Myometrial cell (primary cell): Measurements from ENCODE around the gene CCDC106. TPM values are rescaled to one million over a fixed set of nuclear protein-coding genes. Genes with fewer than 3 reads are reported as not detected.

ENCODE experiments used
- total RNA-seq: library from RNA; depleted of rRNA; stranded (reverse); fragments of >200 nt; gene quantifications from 2 replicates; pipeline ENCODE4 v1.2.3, GENCODE V29; 2015

CCDC106 gene
- total RNA-seq: 8.3 and 11.5 TPM in 2 replicates

GRCh38 chr19:55647732-55648584 lies at the start of gene CCDC106:
Gene CCDC106, plus strand, starts transcription at chr19:55648212. Its CDS starts 835 bp downstream, at chr19:55649047.

DNA sequence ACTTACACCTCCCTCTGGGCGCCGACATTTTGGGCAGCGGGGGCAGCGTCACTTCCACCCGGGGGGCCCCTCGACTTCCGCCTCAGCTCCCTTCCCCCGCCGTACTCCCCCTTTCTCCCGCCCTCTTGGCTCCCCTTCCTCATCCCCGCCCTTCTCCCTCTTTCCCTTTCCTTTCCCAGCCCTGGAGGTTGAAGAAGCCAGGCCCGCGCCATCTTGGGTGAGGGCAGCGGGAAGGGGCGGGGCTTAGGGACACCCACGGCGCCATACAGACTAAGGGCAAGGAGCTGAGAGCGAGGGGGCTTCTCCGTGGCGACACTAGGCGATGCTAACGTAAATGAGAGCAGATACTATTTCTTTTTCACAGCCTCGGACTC lies 48.6 kb upstream of the CCDC106 start, which contains the start of gene FIZ1:
Gene FIZ1 (minus strand): TSS at position 50 of the 374 bp plus-strand sequence. CDS start 1,652 bp downstream, outside the sequence.

GRCh38 chr19:55599842-55600661 lies 48.0 kb upstream of the CCDC106 start, which contains the start of gene ZNF524:
Gene ZNF524, plus strand, starts transcription at chr19:55600288. Its CDS starts 1,825 bp downstream, at chr19:55602113.

DNA sequence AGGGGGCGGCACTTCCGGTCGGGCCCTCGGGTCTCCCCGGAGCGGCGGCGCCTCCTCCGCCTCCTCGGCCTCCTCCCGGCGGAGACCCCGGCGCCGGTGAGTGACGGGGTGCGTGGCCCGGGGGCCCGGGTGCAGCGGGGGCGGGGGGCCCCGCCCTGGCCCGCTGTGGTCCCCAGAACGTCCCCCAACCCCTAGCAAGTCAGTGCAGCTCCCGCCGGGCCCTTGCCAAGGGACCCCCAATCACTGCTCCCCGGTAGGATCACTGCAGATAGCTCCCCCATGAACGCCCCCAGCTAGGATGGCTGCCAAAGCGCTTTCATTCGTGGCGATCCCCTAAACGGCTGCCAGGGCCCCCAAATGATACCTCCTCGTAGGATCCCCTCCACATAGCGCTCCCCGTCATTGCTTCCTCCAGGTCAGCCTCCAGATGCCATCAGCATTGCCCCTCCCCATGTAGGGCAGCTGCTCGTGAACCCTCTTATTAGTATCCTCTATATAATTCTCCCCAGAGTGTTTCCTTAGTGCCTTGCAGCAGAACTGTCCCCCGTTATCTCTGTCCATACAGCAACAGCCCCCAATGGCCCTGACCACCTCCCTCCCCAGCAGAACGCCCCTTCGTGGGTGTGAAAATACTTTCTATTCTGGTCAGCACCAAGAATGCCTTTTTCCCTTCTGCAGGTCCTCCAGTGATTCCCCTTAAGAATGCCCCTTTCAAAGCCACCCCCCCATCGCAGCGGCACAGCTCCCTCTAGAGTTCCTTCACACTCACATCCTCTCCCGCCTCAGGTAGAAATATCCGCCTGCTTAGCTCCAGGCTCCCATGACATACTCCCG lies 42.2 kb upstream of the CCDC106 start, which contains the start of gene ZNF865:
Gene ZNF865 (plus strand): TSS at position 11 of the 834 bp plus-strand sequence. CDS start 7,972 bp downstream, outside the sequence.

GRCh38 chr19:55624109-55625003 lies 23.7 kb upstream of the CCDC106 start, which contains the start of gene ZNF784:
Gene ZNF784, minus strand, starts transcription at chr19:55624566. Its CDS starts 5 bp downstream, at chr19:55624561.

GRCh38 chr19:55640577-55641425 lies 7.2 kb upstream of the CCDC106 start, which contains the start of gene ZNF580:
Gene ZNF580, plus strand, starts transcription at chr19:55641002. Its CDS starts 1,507 bp downstream, at chr19:55642509.

GRCh38 chr19:55643003-55643886 lies 4.8 kb upstream of the CCDC106 start, which contains the start of gene ZNF581:
Gene ZNF581, plus strand, starts transcription at chr19:55643649. Its CDS starts 923 bp downstream, at chr19:55644572.

GRCh38 chr19:55654868-55655647 lies 7.0 kb downstream of the CCDC106 start, which contains the start of gene U2AF2:
Gene U2AF2, plus strand, starts transcription at chr19:55655035. Its CDS starts 70 bp downstream, at chr19:55655105.

GRCh38 chr19:55674841-55675660 lies 27.0 kb downstream of the CCDC106 start, which contains the start of gene EPN1:
Gene EPN1, plus strand, starts transcription at chr19:55675226. Its CDS starts 3,402 bp downstream, at chr19:55678628.

Other genes starting within 250 kb of the CCDC106 start
- gene UBE2S, start 240.4 kb upstream of the CCDC106 start, total RNA-seq: 121 and 166 TPM in 2 replicates
- gene SHISA7, start 204.9 kb upstream of the CCDC106 start, total RNA-seq: not detected in 2 replicates
- 120 and 181 TPM in 2 replicates for gene ISOC2, start 186.6 kb upstream of the CCDC106 start, total RNA-seq
- gene C19orf85, start 183.5 kb upstream of the CCDC106 start, total RNA-seq: 0.29 TPM in 1 of 2 replicates, not detected in the other
- gene ZNF628, start 171.6 kb upstream of the CCDC106 start, total RNA-seq: 2.5 and 2.6 TPM in 2 replicates
- gene NAT14, start 163.0 kb upstream of the CCDC106 start, total RNA-seq: 37.4 and 39.8 TPM in 2 replicates
- 2.3 and 6.7 TPM in 2 replicates for gene SSC5D, start 159.8 kb upstream of the CCDC106 start, total RNA-seq
- not detected in 2 replicates for gene SBK2, start 111.1 kb upstream of the CCDC106 start, total RNA-seq
- 0.58 TPM in 1 of 2 replicates, not detected in the other for gene SBK3, start 102.7 kb upstream of the CCDC106 start, total RNA-seq
- gene ZNF579, start 67.4 kb upstream of the CCDC106 start, total RNA-seq: 6.1 and 6.6 TPM in 2 replicates
- 1.9 and 3.2 TPM in 2 replicates for gene FIZ1, start 48.7 kb upstream of the CCDC106 start, total RNA-seq
- gene ZNF524, start 47.9 kb upstream of the CCDC106 start, total RNA-seq: 10.5 and 35.7 TPM in 2 replicates
- gene ZNF865, start 42.6 kb upstream of the CCDC106 start, total RNA-seq: 2.6 and 3.5 TPM in 2 replicates
- gene ZNF784, start 23.6 kb upstream of the CCDC106 start, total RNA-seq: 3.7 and 6.6 TPM in 2 replicates
- 5.8 and 10.4 TPM in 2 replicates for gene ZNF580, start 7.2 kb upstream of the CCDC106 start, total RNA-seq
- gene ZNF581, start 4.6 kb upstream of the CCDC106 start, total RNA-seq: 19.9 and 23.0 TPM in 2 replicates
- gene U2AF2, start 6.8 kb downstream of the CCDC106 start, total RNA-seq: 201 and 229 TPM in 2 replicates
- gene EPN1, start 27.0 kb downstream of the CCDC106 start, total RNA-seq: 104 and 157 TPM in 2 replicates
- not detected in 2 replicates for gene NLRP9, start 90.2 kb downstream of the CCDC106 start, total RNA-seq
- not detected in 2 replicates for gene RFPL4A, start 110.9 kb downstream of the CCDC106 start, total RNA-seq
- not detected in 2 replicates for gene RFPL4AL1, start 120.9 kb downstream of the CCDC106 start, total RNA-seq
- gene NLRP11, start 183.8 kb downstream of the CCDC106 start, total RNA-seq: not detected in 2 replicates
- not detected in 2 replicates for gene NLRP4, start 188.3 kb downstream of the CCDC106 start, total RNA-seq